ENCODE data around the gene BBC3. TPM values are rescaled to one million over a fixed set of nuclear protein-coding genes. Genes with fewer than 3 reads are reported as not detected.

Gene BBC3
- total RNA-seq, 1 experiment from 2014 or later = 49.5 TPM

DNA sequence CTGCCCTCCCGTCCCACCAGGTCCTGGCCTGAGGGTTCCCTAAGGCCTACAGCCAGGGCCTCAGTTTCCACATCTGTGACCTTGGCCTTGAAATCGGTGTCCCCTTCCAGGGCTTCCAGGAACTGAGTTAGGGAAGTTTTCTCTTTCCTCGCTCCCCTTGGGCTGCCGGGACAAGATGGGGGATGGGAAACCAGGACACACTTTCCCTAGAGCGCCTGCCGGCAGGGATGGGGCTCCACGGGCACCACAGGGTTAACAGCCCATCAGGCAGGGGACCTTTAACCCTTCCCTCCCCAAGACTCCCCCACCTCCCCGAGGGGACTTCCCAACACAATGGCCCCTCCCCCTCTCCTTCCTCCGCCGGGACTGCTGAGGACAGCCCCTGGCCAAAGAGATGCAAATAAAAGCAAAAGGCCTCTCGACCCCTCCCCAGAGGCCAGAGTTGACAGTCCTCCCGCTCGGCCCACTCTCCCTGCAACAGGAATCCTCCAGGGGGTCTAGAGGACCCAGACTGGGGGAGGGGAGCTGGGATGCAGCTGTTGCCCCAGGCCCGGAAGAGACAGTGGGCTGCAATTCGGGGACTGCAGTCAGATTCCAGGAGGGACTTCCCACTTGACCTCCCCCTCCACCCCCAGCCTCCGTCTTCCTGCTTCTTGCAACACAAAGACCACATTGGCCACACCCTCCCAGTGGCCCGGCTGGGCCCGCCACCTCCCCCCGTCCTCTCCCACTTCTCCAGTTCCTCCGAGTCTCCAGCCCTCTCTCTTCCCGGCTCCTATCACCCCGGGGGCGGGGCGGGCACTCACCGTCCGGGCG lies 3.4 kb downstream of the BBC3 start (continued):
- TF ChIP-seq ZNF396 (CRISPR knock-in tag; IDR thresholded peaks at IDR 0.05; ENCODE audit: borderline replicate concordance) = peak; percentile 41; the same call in 1 of the 2 replicates
- peak; percentile 66 for TF ChIP-seq NR2C2 (CRISPR knock-in tag; IDR thresholded peaks at IDR 0.05)
- TF ChIP-seq SMAD4 (CRISPR knock-in tag; IDR thresholded peaks at IDR 0.05) = no peak
- peak; percentile 73; the same call in 1 of the 2 replicates for TF ChIP-seq ZNF263 (CRISPR knock-in tag; IDR thresholded peaks at IDR 0.05; ENCODE audit: low read depth)
- TF ChIP-seq, protein P1, sequence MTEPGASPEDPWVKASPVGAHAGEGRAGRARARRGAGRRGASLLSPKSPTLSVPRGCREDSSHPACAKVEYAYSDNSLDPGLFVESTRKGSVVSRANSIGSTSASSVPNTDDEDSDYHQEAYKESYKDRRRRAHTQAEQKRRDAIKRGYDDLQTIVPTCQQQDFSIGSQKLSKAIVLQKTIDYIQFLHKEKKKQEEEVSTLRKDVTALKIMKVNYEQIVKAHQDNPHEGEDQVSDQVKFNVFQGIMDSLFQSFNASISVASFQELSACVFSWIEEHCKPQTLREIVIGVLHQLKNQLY (CRISPR knock-in tag; IDR thresholded peaks at IDR 0.05) = no peak
- TF ChIP-seq, protein P2, sequence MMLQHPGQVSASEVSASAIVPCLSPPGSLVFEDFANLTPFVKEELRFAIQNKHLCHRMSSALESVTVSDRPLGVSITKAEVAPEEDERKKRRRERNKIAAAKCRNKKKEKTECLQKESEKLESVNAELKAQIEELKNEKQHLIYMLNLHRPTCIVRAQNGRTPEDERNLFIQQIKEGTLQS (CRISPR knock-in tag; conservative IDR thresholded peaks at IDR 0.05) = no peak
- no peak for TF ChIP-seq MYBL2 (CRISPR knock-in tag; IDR thresholded peaks at IDR 0.05)
- TF ChIP-seq, protein P3, sequence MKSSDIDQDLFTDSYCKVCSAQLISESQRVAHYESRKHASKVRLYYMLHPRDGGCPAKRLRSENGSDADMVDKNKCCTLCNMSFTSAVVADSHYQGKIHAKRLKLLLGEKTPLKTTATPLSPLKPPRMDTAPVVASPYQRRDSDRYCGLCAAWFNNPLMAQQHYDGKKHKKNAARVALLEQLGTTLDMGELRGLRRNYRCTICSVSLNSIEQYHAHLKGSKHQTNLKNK (CRISPR knock-in tag; IDR thresholded peaks at IDR 0.05) = no peak
- TF ChIP-seq, protein P4, sequence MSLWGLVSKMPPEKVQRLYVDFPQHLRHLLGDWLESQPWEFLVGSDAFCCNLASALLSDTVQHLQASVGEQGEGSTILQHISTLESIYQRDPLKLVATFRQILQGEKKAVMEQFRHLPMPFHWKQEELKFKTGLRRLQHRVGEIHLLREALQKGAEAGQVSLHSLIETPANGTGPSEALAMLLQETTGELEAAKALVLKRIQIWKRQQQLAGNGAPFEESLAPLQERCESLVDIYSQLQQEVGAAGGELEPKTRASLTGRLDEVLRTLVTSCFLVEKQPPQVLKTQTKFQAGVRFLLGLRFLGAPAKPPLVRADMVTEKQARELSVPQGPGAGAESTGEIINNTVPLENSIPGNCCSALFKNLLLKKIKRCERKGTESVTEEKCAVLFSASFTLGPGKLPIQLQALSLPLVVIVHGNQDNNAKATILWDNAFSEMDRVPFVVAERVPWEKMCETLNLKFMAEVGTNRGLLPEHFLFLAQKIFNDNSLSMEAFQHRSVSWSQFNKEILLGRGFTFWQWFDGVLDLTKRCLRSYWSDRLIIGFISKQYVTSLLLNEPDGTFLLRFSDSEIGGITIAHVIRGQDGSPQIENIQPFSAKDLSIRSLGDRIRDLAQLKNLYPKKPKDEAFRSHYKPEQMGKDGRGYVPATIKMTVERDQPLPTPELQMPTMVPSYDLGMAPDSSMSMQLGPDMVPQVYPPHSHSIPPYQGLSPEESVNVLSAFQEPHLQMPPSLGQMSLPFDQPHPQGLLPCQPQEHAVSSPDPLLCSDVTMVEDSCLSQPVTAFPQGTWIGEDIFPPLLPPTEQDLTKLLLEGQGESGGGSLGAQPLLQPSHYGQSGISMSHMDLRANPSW (CRISPR knock-in tag; conservative IDR thresholded peaks at IDR 0.05; ENCODE audit: low read depth) = no peak
- no peak for TF ChIP-seq TCF7 (CRISPR knock-in tag; IDR thresholded peaks at IDR 0.05; ENCODE audit: low read depth)
- peak; percentile 66 for TF ChIP-seq ZNF423 (CRISPR knock-in tag; IDR thresholded peaks at IDR 0.05)
- TF ChIP-seq CBFB (CRISPR knock-in tag; IDR thresholded peaks at IDR 0.05; ENCODE audit: low read depth) = peak; percentile 83; the same call in 1 of the 2 replicates
- TF ChIP-seq NFE2L1 (CRISPR knock-in tag; IDR thresholded peaks at IDR 0.05) = 0 out of 2 replicates have a peak, but pooled peaks have one; percentile 43
- TF ChIP-seq, protein P5, sequence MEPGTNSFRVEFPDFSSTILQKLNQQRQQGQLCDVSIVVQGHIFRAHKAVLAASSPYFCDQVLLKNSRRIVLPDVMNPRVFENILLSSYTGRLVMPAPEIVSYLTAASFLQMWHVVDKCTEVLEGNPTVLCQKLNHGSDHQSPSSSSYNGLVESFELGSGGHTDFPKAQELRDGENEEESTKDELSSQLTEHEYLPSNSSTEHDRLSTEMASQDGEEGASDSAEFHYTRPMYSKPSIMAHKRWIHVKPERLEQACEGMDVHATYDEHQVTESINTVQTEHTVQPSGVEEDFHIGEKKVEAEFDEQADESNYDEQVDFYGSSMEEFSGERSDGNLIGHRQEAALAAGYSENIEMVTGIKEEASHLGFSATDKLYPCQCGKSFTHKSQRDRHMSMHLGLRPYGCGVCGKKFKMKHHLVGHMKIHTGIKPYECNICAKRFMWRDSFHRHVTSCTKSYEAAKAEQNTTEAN (CRISPR knock-in tag; IDR thresholded peaks at IDR 0.05) = 0 out of 2 replicates have a peak, but pooled peaks have one; percentile 20
- TF ChIP-seq TEAD1 (CRISPR knock-in tag; IDR thresholded peaks at IDR 0.05) = peak; percentile 13; the same call in 1 of the 2 replicates
- TF ChIP-seq, protein P6, sequence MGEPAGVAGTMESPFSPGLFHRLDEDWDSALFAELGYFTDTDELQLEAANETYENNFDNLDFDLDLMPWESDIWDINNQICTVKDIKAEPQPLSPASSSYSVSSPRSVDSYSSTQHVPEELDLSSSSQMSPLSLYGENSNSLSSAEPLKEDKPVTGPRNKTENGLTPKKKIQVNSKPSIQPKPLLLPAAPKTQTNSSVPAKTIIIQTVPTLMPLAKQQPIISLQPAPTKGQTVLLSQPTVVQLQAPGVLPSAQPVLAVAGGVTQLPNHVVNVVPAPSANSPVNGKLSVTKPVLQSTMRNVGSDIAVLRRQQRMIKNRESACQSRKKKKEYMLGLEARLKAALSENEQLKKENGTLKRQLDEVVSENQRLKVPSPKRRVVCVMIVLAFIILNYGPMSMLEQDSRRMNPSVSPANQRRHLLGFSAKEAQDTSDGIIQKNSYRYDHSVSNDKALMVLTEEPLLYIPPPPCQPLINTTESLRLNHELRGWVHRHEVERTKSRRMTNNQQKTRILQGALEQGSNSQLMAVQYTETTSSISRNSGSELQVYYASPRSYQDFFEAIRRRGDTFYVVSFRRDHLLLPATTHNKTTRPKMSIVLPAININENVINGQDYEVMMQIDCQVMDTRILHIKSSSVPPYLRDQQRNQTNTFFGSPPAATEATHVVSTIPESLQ (CRISPR knock-in tag; IDR thresholded peaks at IDR 0.05) = no peak
- TF ChIP-seq CREB1 (CRISPR knock-in tag; IDR thresholded peaks at IDR 0.05) = no peak; the same call in 1 of the 2 replicates
- TF ChIP-seq, protein P7, sequence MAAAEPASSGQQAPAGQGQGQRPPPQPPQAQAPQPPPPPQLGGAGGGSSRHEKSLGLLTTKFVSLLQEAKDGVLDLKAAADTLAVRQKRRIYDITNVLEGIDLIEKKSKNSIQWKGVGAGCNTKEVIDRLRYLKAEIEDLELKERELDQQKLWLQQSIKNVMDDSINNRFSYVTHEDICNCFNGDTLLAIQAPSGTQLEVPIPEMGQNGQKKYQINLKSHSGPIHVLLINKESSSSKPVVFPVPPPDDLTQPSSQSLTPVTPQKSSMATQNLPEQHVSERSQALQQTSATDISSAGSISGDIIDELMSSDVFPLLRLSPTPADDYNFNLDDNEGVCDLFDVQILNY (CRISPR knock-in tag; IDR thresholded peaks at IDR 0.05) = 0 out of 2 replicates have a peak, but pooled peaks have one; percentile 76
- no peak for TF ChIP-seq ZBTB21 (CRISPR knock-in tag; IDR thresholded peaks at IDR 0.05; ENCODE audit: borderline replicate concordance)
- peak; percentile 84 for TF ChIP-seq FOXK1 (CRISPR knock-in tag; IDR thresholded peaks at IDR 0.05)
- TF ChIP-seq, protein P8, sequence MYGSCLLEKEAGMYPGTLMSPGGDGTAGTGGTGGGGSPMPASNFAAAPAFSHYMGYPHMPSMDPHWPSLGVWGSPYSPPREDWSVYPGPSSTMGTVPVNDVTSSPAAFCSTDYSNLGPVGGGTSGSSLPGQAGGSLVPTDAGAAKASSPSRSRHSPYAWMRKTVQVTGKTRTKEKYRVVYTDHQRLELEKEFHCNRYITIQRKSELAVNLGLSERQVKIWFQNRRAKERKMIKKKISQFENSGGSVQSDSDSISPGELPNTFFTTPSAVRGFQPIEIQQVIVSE (CRISPR knock-in tag; IDR thresholded peaks at IDR 0.05; ENCODE audit: borderline replicate concordance) = no peak
- no peak for TF ChIP-seq FOXP1 (CRISPR knock-in tag; IDR thresholded peaks at IDR 0.05; ENCODE audit: borderline replicate concordance)
- TF ChIP-seq, protein P9, sequence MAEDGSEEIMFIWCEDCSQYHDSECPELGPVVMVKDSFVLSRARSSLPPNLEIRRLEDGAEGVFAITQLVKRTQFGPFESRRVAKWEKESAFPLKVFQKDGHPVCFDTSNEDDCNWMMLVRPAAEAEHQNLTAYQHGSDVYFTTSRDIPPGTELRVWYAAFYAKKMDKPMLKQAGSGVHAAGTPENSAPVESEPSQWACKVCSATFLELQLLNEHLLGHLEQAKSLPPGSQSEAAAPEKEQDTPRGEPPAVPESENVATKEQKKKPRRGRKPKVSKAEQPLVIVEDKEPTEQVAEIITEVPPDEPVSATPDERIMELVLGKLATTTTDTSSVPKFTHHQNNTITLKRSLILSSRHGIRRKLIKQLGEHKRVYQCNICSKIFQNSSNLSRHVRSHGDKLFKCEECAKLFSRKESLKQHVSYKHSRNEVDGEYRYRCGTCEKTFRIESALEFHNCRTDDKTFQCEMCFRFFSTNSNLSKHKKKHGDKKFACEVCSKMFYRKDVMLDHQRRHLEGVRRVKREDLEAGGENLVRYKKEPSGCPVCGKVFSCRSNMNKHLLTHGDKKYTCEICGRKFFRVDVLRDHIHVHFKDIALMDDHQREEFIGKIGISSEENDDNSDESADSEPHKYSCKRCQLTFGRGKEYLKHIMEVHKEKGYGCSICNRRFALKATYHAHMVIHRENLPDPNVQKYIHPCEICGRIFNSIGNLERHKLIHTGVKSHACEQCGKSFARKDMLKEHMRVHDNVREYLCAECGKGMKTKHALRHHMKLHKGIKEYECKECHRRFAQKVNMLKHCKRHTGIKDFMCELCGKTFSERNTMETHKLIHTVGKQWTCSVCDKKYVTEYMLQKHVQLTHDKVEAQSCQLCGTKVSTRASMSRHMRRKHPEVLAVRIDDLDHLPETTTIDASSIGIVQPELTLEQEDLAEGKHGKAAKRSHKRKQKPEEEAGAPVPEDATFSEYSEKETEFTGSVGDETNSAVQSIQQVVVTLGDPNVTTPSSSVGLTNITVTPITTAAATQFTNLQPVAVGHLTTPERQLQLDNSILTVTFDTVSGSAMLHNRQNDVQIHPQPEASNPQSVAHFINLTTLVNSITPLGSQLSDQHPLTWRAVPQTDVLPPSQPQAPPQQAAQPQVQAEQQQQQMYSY (CRISPR knock-in tag; IDR thresholded peaks at IDR 0.05) = no peak
- TF ChIP-seq NR3C1 (CRISPR knock-in tag; conservative IDR thresholded peaks at IDR 0.05; ENCODE audit: low read depth) = no peak

All from WTC11 (cell line).